Measurements from ENCODE around the gene PTGIS. TPM values are rescaled to one million over a fixed set of nuclear protein-coding genes. Genes with fewer than 3 reads are reported as not detected.

Gene PTGIS
- total RNA-seq, 4 donors from 2014 or later: 1.6 to 34.1 (median 8.6) TPM

- peak overlapping the region in 1 of 4 donors; percentile 34 for H3K27ac ChIP-seq
- no peaks in the 10 kb centered on the region for H3K9me3 ChIP-seq
- WGBS, 2 donors: 64 to 68% methylated on average over 5 of the region's 5 CpGs
- H3K4me3 ChIP-seq: no peak overlapping the region
- peaks cover 0 to 14% (median 0%) of the 10 kb centered on the region in 4 donors for H3K27me3 ChIP-seq
- no peak for DNase-seq
- peaks cover 0 to 7% (median 0%) of the 10 kb centered on the region in 3 donors for H3K4me1 ChIP-seq
- intact Hi-C loops (cut with DNase I): no loop called here
- TF ChIP-seq POLR2A (IDR thresholded peaks at IDR 0.05) (no peak), CTCF (IDR thresholded peaks at IDR 0.05) (no peak)
- no peaks in the 10 kb centered on the region for H3K36me3 ChIP-seq
Measured at GRCh38 chr20:49518576-49518975, 49.4 kb downstream of the PTGIS start.

- Histone ChIP-seq H3K27me3 (peaks cover 0 to 18% (median 0%) of the 10 kb centered on the region in 4 donors), H3K27ac (peak overlapping the region in 1 of 4 donors; percentile 42), H3K9me3 (no peaks in the 10 kb centered on the region), H3K36me3 (no peaks in the 10 kb centered on the region), H3K4me1 (peaks cover 0 to 7% (median 0%) of the 10 kb centered on the region in 3 donors), H3K4me3 (no peak overlapping the region)
- no peak for TF ChIP-seq POLR2A (IDR thresholded peaks at IDR 0.05)
- no peak for TF ChIP-seq CTCF (IDR thresholded peaks at IDR 0.05)
- DNase-seq: no peak
- WGBS, 2 donors: 44 to 67% methylated on average over 2 to 3 of the region's 4 CpGs
- intact Hi-C loops (cut with DNase I): no loop called here
Measured at GRCh38 chr20:49517805-49518100, 50.2 kb downstream of the PTGIS start.

GRCh38 chr20:49516916-49517804, 50.8 kb downstream of the PTGIS start:
- no peaks in the 10 kb centered on the region for H3K36me3 ChIP-seq
- peaks cover 0 to 7% (median 0%) of the 10 kb centered on the region in 3 donors for H3K4me1 ChIP-seq
- DNase-seq: no peak
- no peak overlapping the region for H3K4me3 ChIP-seq
- peak overlapping the region in 1 of 4 donors; percentile 42 for H3K27ac ChIP-seq
- peaks cover 0 to 21% (median 0%) of the 10 kb centered on the region in 4 donors for H3K27me3 ChIP-seq
- H3K9me3 ChIP-seq: no peaks in the 10 kb centered on the region
- 59 to 70% methylated on average over 8 to 17 of the region's 17 CpGs for WGBS, 2 donors
- no peak for TF ChIP-seq POLR2A (IDR thresholded peaks at IDR 0.05)
- no peak for TF ChIP-seq CTCF (IDR thresholded peaks at IDR 0.05)
- intact Hi-C loops (cut with DNase I): no loop called here

- Histone ChIP-seq H3K27ac (no peak overlapping the region), H3K4me3 (no peak overlapping the region), H3K9me3 (no peaks in the 10 kb centered on the region), H3K4me1 (peaks cover 0 to 19% (median 4%) of the 10 kb centered on the region in 3 donors), H3K36me3 (no peaks in the 10 kb centered on the region), H3K27me3 (peaks cover 0 to 32% (median 0%) of the 10 kb centered on the region in 4 donors)
- intact Hi-C loops (cut with DNase I): no loop called here
- DNase-seq: no peak
- 32 to 49% methylated on average over 3 of the region's 3 CpGs for WGBS, 2 donors
- TF ChIP-seq CTCF (IDR thresholded peaks at IDR 0.05): no peak
- no peak for TF ChIP-seq POLR2A (IDR thresholded peaks at IDR 0.05)
Measured at GRCh38 chr20:49515586-49515985, 52.4 kb downstream of the PTGIS start.

- Histone ChIP-seq H3K36me3 (no peaks in the 10 kb centered on the region), H3K27me3 (peaks cover 0 to 41% (median 0%) of the 10 kb centered on the region in 4 donors), H3K4me3 (no peak overlapping the region), H3K9me3 (no peaks in the 10 kb centered on the region), H3K4me1 (peaks cover 0 to 25% (median 8%) of the 10 kb centered on the region in 3 donors), H3K27ac (peak overlapping the region in 1 of 4 donors; percentile 9)
- TF ChIP-seq POLR2A (IDR thresholded peaks at IDR 0.05) (no peak), CTCF (IDR thresholded peaks at IDR 0.05) (no peak)
- intact Hi-C loops (cut with DNase I): no loop called here
- WGBS, 2 donors: 72 to 91% methylated on average over 2 of the region's 2 CpGs
- no peak for DNase-seq
Measured at GRCh38 chr20:49513517-49513916, 54.4 kb downstream of the PTGIS start.

Data from esophagus squamous epithelium (tissue), 5 donors.